ENCODE data around the gene GOLPH3.

GOLPH3 gene

DNA sequence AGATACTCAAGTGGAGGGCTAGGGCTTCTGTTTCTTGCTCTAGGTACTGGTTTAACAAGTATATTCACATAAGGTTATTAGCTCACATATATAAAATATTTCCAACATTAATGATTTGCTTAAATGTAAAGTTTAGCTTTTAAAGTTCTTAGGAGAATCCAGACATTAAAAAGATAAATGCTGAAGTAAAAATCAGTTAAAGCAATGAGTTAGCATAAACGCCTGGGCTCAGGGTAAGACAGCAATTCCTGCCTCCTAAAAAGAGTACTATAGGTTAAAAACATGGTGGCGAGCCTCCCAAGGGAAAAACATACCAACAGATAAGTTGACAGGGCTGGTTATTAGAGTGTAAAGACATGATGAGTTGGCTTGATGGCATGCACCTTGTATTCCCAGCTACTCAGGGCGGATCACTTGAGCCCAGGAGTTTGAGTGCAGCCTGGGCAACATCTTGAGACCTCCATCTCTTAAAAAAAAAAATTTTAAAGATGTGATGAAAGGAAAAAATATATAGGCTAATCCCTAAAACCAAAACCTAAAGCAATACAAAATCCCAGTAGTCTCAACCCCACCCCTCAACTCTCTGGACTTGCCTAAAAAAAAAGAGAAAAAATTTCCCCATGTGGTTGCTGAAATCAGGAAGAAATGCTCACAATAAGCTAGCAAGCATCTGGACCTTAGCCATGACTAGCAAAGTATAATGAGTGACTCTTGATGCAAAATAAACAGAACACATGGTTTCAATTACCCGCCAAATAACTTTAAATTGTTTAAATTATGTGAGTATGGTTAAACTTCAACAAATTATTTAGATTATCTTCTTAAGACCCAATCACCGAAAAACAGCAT is 3.6 kb downstream of the GOLPH3 start:
- no peak for DNase-seq (ENCODE audit: low read depth, low spot score)

- no peak for DNase-seq (ENCODE audit: low read depth, low spot score)
Observed at GRCh38 chr5:32168460-32169033, 5.6 kb downstream of the GOLPH3 start.

DNA sequence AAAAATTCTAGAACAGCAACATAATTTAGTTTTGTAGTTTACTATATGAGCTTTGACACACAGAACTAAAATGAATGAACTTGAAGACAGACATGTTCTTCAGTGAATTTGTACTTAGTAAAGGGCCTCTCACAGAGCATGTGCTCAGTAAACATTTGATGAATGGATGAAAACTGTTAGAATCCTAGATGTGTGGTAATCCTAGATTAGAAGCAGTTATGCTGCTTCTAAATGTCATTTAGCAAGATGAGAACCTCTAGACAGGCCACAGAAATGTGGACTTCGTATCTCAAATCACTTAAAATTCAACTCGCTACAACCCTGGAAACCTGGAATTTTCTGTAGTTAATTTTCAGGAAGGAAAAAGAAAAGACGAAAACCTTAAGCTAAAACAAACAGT is 8.5 kb downstream of the GOLPH3 start:
- no peak for DNase-seq (ENCODE audit: low read depth, low spot score)

- DNase-seq (ENCODE audit: low read depth, low spot score): no peak
Observed at GRCh38 chr5:32163785-32164184, 10.3 kb downstream of the GOLPH3 start.

DNA sequence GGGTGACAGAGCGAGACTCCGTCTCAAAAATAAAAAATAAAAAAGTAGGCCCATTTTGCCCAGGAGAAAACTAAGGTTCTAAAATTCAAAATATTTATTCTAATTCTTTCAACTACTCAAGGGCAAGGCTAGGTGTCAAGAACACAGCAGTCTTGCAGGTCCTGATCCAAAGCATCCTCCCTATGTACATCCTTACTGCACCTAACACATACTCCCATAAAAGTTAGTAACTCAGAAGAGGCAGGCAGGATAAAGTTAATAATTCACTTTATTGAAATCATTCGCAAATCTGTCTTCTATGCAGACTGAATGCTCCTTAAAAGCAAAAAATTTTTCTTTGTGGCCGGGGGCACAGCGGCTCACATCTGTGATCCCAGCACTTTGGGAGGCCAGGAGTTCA is 11.1 kb downstream of the GOLPH3 start:
- DNase-seq (ENCODE audit: low read depth, low spot score): no peak

DNA sequence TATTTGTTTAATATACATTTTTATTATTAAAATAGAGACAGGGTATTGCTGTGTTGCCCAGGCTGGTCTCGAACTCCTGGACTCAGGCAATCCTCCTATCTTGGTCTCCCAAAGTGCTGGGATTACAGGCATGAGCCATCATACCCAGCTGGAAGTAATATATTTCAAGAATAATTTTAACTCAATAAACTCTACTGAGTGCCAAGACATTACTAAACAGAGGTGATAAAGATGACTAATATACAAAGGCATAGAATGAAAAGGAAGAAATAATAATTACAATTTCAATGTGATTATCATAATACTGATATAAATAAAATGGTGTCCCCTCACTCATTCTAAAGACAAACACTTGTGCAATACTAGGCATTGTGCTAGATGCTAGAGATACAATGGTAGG is 13.9 kb downstream of the GOLPH3 start:
- DNase-seq (ENCODE audit: low read depth, low spot score): no peak

DNA sequence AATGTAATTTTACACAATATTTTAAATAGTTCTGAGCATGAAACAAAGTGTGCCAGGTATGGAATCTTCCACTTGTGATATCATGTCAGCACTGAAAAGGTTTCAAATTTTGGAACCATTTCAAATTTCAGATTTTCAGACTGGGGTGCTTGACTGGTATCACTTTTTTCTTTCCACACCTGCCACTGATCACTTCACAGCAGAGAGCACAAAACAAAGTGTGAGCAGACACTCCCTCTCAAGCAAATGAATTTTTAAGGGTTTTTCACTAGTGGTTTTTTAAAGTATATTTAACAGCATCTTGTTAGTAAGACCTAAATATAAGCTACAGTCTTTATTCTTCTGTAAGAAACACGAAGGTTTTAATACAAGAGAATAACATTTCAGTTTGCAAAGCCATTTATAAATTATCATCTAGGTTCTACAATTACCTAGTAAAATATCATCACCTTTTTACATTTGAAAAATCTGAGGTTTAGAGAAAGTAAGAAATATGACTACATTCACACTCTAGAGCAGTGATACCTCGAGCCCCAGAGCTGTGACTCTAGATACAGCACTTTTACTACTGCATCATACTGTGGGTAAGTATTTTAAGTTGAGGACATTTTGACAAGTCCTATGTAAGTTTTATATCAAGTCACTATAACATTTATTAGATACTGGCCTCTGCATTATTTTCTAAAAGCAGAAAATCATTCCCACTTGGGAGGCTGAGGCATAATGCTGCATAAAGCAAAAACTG is 14.6 kb downstream of the GOLPH3 start:
- DNase-seq (ENCODE audit: low read depth, low spot score): no peak

DNA sequence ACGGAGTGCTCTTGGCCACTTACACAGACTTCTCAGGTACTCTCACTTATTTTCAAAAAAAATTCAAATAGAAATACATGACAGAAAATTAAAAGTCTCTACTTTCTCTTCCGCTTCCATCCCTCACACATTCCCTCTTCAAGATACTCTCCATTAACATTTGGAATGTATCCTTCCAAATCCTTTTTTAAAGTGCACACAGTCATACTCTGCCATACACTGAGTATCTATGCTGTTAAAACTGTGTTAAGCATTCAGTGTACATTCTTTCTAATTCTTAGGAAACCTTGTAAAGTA is 15.5 kb downstream of the GOLPH3 start:
- no peak for DNase-seq (ENCODE audit: low read depth, low spot score)

DNA sequence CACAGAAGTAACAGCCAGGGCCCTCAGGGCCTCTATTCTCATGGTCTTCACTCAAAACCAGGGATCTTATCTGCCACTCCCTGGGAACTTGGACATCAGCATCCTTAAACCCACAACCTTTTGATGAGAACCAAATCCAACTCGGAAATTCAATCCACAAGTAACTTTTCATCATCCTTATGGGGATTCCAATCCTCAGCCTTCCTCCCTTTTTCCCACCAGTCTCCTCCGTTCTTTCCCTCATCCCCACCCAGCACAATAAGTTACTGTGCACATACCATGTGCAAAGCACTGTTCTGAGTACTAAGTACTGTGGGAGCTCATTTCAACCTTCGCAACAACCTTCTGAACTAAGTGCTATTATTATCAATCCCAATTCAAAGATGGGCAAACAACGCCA is 17.0 kb downstream of the GOLPH3 start:
- no peak for DNase-seq (ENCODE audit: low read depth, low spot score)

- DNase-seq (ENCODE audit: low read depth, low spot score): peak; percentile 39
Observed at GRCh38 chr5:32156635-32157034, 17.5 kb downstream of the GOLPH3 start.

DNA sequence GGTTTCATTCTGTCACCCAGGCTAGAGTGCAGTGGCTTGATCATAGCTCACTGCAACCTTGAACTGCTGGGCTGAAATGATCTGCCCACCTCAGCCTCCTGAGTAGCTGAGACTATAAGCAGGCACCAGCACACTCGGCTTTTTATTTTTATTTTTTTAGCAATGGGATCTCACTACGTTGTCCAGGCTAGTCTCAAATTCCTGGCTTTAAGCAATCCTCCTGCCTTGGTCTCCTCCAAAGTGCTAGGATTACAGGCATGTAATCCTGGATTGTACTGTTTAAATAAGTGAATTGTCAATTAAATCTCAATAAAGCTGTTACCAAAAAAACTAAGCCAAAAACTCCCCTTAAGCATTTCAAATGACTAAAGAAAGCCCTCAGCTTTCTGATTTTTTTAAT is 18.9 kb downstream of the GOLPH3 start:
- no peak for DNase-seq (ENCODE audit: low read depth, low spot score)

DNA sequence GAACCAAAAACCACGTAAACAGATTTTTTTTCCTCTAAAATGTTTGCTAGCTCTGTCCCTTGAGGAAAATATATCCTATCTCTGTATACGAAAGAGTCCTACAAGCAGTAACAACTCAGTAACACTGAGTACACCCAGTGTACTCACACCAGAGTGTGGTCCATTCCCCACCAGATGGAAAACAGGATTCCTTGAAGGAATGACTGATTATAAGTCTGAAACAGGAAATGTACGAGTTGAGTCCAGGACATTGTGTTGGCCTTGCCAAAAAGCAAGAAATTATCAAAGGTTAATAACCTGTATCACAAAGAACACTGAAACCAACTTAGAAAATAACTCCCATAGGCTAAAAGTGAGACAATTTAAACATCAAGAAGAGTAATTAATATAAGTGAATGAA is 20.4 kb downstream of the GOLPH3 start:
- DNase-seq (ENCODE audit: low read depth, low spot score): no peak

DNA sequence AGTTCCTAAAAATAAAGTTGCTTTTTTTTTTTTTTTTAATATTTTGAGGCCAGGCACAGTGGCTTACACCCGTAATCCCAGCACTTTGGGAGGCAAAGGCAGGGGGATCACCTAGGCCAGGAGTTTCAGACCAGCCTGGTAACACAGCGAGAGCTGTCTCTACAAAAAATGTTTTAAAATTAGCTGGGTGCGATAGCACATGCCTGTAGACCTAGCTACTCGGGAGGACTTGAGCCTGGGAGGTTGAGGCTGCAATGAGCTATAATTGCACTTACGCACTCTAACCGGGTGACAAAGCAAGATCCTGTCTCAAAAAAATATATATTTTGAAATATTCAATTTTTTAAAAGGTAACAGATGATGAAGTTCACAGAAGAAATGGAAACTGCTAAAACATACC is 22.9 kb downstream of the GOLPH3 start:
- no peak for DNase-seq (ENCODE audit: low read depth, low spot score)

GRCh38 chr5:32150366-32150765 is 23.8 kb downstream of the GOLPH3 start:
- no peak for DNase-seq (ENCODE audit: low read depth, low spot score)

- no peak for DNase-seq (ENCODE audit: low read depth, low spot score)
Observed at GRCh38 chr5:32147959-32148358, 26.2 kb downstream of the GOLPH3 start.

DNA sequence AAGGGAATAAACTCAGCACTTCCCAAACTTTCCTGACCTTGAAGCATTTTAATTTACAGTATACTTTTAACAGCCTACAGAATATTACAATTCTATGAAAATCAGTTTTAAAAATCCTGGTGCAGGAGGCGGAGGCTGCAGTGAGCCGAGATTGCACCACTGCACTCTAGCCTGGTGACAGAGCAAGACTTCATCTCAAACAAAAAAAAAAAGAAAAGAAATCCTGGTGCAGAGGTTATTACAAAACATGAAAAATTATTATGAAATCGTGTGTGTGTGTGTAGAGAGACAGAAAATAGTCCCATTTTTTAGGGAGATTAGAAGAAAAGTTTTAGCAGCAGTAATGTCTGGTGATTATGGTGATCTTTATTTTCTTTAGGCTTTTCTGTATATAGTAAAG is 26.9 kb downstream of the GOLPH3 start:
- DNase-seq (ENCODE audit: low read depth, low spot score): no peak

GRCh38 chr5:32145378-32145777 is 28.7 kb downstream of the GOLPH3 start:
- no peak for DNase-seq (ENCODE audit: low read depth, low spot score)

DNA sequence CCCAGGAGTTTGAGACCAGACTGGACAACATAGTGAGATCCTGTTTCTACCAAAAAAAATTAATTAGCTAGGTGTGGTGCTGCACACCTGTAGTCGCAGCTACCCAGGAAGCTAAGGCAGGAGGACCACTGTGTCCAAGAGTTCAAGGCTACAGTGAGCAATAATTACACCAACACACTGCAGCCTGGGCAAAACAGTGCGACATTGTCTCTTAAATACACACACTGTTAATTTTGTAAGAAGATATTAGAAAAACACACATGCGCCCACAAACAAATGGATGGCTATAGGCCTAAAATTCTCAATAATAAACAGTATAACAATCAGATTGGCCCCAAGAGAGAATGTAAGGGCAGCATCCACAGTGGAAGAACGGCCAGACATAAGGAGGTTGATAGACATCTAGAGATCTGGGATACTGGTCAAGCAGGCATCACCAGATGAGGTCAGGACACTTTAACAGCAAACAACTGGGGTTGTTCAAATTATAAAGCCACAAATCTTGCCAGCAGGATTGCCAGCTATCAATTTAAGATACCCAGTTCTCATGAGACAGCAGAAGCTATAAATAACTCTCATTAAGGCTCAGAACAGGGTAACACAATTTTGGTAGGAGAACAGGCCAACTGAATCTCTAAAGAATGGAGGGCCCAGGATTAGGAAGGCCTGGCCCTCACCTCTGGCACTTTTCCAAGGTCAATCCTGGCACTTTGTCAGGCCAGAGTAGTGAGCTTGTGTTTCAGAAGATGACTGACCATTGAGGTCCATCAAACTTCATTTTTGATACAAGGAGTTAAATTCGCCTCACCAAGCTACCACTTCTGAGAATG is 29.5 kb downstream of the GOLPH3 start:
- no peak for DNase-seq (ENCODE audit: low read depth, low spot score)

- DNase-seq (ENCODE audit: low read depth, low spot score): no peak
Observed at GRCh38 chr5:32143617-32144377, 30.3 kb downstream of the GOLPH3 start.

GRCh38 chr5:32138839-32139493 is 35.2 kb downstream of the GOLPH3 start:
- no peak for DNase-seq (ENCODE audit: low read depth, low spot score)

DNA sequence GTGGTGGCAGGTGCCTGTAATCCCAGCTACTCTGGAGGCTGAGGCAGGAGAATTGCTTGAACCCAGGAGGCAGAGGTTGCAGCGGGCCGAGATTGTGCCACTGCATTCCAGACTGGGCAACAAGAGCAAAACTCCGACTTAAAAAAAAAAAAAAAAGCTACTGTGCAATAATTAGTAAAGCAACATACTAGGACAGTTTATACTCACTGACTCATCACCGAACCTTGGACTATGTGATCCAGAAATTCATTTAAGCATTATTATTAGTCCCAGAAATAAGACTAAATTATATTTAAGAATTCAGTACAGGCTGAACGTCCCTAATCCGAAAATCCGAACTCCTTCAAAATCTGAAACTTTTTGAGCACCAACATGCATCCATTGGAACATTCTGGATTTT is 37.8 kb downstream of the GOLPH3 start:
- DNase-seq (ENCODE audit: low read depth, low spot score): no peak

Measured in ELF-1 (cell line).